ENCODE measurements around the gene TEX19. TPM values are rescaled to one million over a fixed set of nuclear protein-coding genes. Genes with fewer than 3 reads are reported as not detected.

TEX19 gene
- total RNA-seq, 2 donors from 2014 or later: 0.46 to 0.48 TPM

- no peak for TF ChIP-seq CTCF (conservative IDR thresholded peaks at IDR 0.05)
- Histone ChIP-seq H3K36me3 (ENCODE audit: control insufficient read depth, insufficient read depth, low read length) (no peaks in the 10 kb centered on the region), H3K27me3 (ENCODE audit: control insufficient read depth, insufficient read depth, low read length, poor library complexity, severe bottlenecking) (no peaks in the 10 kb centered on the region), H3K27ac (ENCODE audit: low read depth, low read length) (no peak overlapping the region), H3K4me3 (ENCODE audit: low read length) (no peak overlapping the region), H3K9ac (ENCODE audit: extremely low read depth, low read length, poor library complexity, severe bottlenecking) (no peak overlapping the region), H3K4me1 (ENCODE audit: control insufficient read depth, insufficient read depth, low read length) (no peaks in the 10 kb centered on the region), H3K9me3 (ENCODE audit: control insufficient read depth, low read length) (no peaks in the 10 kb centered on the region)
- H3K27ac Mint-ChIP-seq: no peak overlapping the region
- no peak for DNase-seq
- no peaks in the 10 kb centered on the region for H3K9me3 Mint-ChIP-seq
- 89 to 93% methylated on average over 11 to 21 of the region's 21 CpGs for WGBS, 2 experiments (ENCODE audit: insufficient coverage in 1 of 2, insufficient read length in 1 of 2)
- no peaks in the 10 kb centered on the region for H3K4me1 Mint-ChIP-seq
- H3K4me3 Mint-ChIP-seq: no peak overlapping the region
- H3K36me3 Mint-ChIP-seq (ENCODE audit: low read depth): no peaks in the 10 kb centered on the region
- H3K27me3 Mint-ChIP-seq (ENCODE audit: insufficient read depth): no peaks in the 10 kb centered on the region
Measured at GRCh38 chr17:82321947-82322466, 37.0 kb upstream of the TEX19 start.

DNA sequence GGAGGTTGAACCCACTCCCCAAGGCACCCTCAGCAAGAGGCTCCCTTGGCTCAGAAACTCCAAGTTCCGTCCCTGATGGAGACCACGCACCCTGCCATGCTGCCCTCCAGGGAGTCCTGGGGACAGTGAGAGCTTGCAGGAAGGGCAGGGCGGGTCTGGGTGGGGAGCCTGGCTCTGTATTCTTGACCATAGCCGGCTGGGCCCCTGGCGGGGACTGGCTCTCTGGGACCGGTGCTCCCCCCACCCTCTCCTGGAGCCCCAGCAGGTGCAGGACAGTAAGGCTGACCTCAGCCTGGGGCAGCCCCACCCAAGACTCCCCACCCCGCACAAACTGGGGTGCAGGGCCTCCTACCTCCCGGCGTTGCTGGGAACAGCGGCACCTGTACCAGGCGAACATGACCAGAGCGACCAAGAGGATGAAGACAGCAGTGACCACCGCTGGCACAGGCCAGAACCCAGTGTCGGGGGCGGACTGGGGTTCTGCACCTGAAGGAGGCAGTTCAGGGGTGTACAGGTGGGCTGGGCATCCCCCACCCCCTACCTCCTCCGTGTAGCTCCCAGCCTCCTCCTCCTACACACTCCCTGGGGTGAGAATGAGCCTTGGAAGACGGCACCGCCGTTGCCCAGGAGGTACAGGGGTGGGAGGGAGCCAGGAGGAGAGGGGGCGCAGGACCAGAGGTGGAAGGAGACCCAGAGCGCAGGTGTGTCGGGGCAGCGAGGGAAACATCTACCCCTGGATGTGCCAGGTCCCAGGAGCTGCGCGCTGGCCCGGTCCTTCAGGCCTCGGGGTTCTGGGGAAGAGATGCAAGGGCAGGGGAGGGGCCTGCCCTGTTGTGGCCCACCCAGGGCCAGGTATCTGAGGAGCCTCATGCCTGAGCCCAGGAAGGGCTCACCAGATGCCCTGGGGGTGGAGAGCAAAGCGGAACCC, 36.3 kb upstream of the TEX19 start:
- H3K9me3 ChIP-seq (ENCODE audit: control insufficient read depth, low read length): no peaks in the 10 kb centered on the region

More for the DNA sequence above, 36.3 kb upstream of the TEX19 start:
- H3K27ac ChIP-seq (ENCODE audit: low read depth, low read length): no peak overlapping the region
- no peaks in the 10 kb centered on the region for H3K4me1 ChIP-seq (ENCODE audit: control insufficient read depth, insufficient read depth, low read length)
- no peak for TF ChIP-seq CTCF (conservative IDR thresholded peaks at IDR 0.05)
- H3K9me3 Mint-ChIP-seq: no peaks in the 10 kb centered on the region
- H3K4me1 Mint-ChIP-seq: peaks cover 4% of the 10 kb centered on the region
- H3K4me3 ChIP-seq (ENCODE audit: low read length): no peak overlapping the region
- no peak overlapping the region for H3K9ac ChIP-seq (ENCODE audit: extremely low read depth, low read length, poor library complexity, severe bottlenecking)
- H3K36me3 Mint-ChIP-seq (ENCODE audit: low read depth): no peaks in the 10 kb centered on the region
- no peak for DNase-seq
- H3K4me3 Mint-ChIP-seq: no peak overlapping the region
- 86% methylated on average over 15 to 27 of the region's 28 CpGs for WGBS, 2 experiments (ENCODE audit: insufficient coverage in 1 of 2, insufficient read length in 1 of 2)
- no peak overlapping the region for H3K27ac Mint-ChIP-seq
- no peaks in the 10 kb centered on the region for H3K27me3 Mint-ChIP-seq (ENCODE audit: insufficient read depth)
- no peaks in the 10 kb centered on the region for H3K27me3 ChIP-seq (ENCODE audit: control insufficient read depth, insufficient read depth, low read length, poor library complexity, severe bottlenecking)
- H3K36me3 ChIP-seq (ENCODE audit: control insufficient read depth, insufficient read depth, low read length): no peaks in the 10 kb centered on the region
